HEK293 (cell line): ENCODE results near the gene DNASE2.

Source experiments
- CTCF ChIA-PET: fragments of 350-600 bp; formaldehyde crosslinking; extraction: SDS; loops from one replicate; lab custom pipeline; 2021; ENCODE audit warnings: antibody characterized with exemption; lab: Yijun Ruan, JAX
- POLR2A ChIA-PET: fragments of 300-600 bp; formaldehyde crosslinking; extraction: SDS; loops from one replicate; lab custom pipeline; 2020; ENCODE audit warnings: antibody characterized with exemption, inconsistent platforms; lab: Yijun Ruan, JAX
- H3K27ac ChIP-seq: fragments of 200-500 bp; sonication (Bioruptor generic); 2 replicates; pipeline ENCODE4 v1.5.1; 2014; ENCODE audit warnings: low read depth, low read length, control low read depth, inconsistent platforms; ENCODE audit errors: extremely low read depth
- H3K36me3 ChIP-seq, 2 experiments: fragments of 200-500 bp in 1 of 2; sonication (Bioruptor generic) in 1 of 2; 1 replicate in 1 of 2; 2 replicates in 1 of 2; pipeline ENCODE4 v1.5.1; 2014 to 2017; ENCODE audit warnings: inconsistent platforms in 2 of 2, low read length in 2 of 2; ENCODE audit not compliant: control insufficient read depth in 2 of 2, insufficient read depth in 1 of 2
- H3K4me1 ChIP-seq: fragments of 200-500 bp; sonication (Bioruptor generic); 2 replicates; pipeline ENCODE4 v1.5.1; 2014; ENCODE audit warnings: mild to moderate bottlenecking, low read length, inconsistent platforms; ENCODE audit not compliant: control insufficient read depth, insufficient read depth
- H3K4me3 ChIP-seq: 2 replicates; pipeline ENCODE4 v1.5.1; 2011; ENCODE audit warnings: low read depth, mild to moderate bottlenecking, control low read depth, low read length, moderate library complexity
- H3K9me3 ChIP-seq: fragments of 200-500 bp; sonication (Bioruptor generic); 2 replicates; pipeline ENCODE4 v1.5.1; 2014; ENCODE audit warnings: low read depth, low read length, inconsistent platforms; ENCODE audit not compliant: control insufficient read depth, insufficient read depth
- CTCF ChIP-seq: fragments of 450-650 bp; formaldehyde crosslinking; IDR thresholded peaks from 2 replicates; pipeline ENCODE4 v1.5.1; 2016; ENCODE audit warnings: missing biosample characterization, missing genetic modification characterization
- GLIS1 ChIP-seq: fragments of 450-650 bp; formaldehyde crosslinking; IDR thresholded peaks from 2 replicates; pipeline ENCODE4 v1.5.1; 2016; ENCODE audit warnings: missing biosample characterization, missing genetic modification characterization
- HOXA7 ChIP-seq: sonication (generic); formaldehyde crosslinking; IDR thresholded peaks from 2 replicates; pipeline ENCODE4 v1.8.1; 2022; ENCODE audit warnings: missing genetic modification reagents, borderline replicate concordance
- HOXC10 ChIP-seq: sonication (generic); formaldehyde crosslinking; IDR thresholded peaks from 2 replicates; pipeline ENCODE4 v1.8.1; 2023; ENCODE audit warnings: mild to moderate bottlenecking, missing genetic modification reagents
- IKZF3 ChIP-seq: fragments of 450-650 bp; IDR thresholded peaks from 2 replicates; pipeline ENCODE4 v1.5.0; 2018; ENCODE audit warnings: missing biosample characterization, mild to moderate bottlenecking, missing genetic modification characterization, moderate library complexity
- KLF9 ChIP-seq: fragments of 450-650 bp; formaldehyde crosslinking; IDR thresholded peaks from 2 replicates; pipeline ENCODE4 v1.5.1; 2016; ENCODE audit warnings: missing biosample characterization, missing genetic modification characterization, low read depth
- PRDM10 ChIP-seq: fragments of 450-650 bp; formaldehyde crosslinking; IDR thresholded peaks from 2 replicates; pipeline ENCODE4 v1.5.1; 2016; ENCODE audit warnings: missing biosample characterization, missing genetic modification characterization
- REPIN1 ChIP-seq: fragments of 450-650 bp; formaldehyde crosslinking; IDR thresholded peaks from 2 replicates; pipeline ENCODE4 v1.5.1; 2017; ENCODE audit warnings: missing biosample characterization, missing genetic modification characterization, low read depth
- SALL2 ChIP-seq: fragments of 450-650 bp; formaldehyde crosslinking; IDR thresholded peaks from 2 replicates; pipeline ENCODE4 v1.5.0; 2017; ENCODE audit warnings: missing biosample characterization, mild to moderate bottlenecking, missing genetic modification characterization, borderline replicate concordance
- SCRT2 ChIP-seq: fragments of 450-650 bp; formaldehyde crosslinking; IDR thresholded peaks from 2 replicates; pipeline ENCODE4 v1.5.1; 2016; ENCODE audit warnings: missing biosample characterization, missing genetic modification characterization
- YY2 ChIP-seq: fragments of 450-650 bp; formaldehyde crosslinking; IDR thresholded peaks from 2 replicates; pipeline ENCODE4 v1.5.1; 2016; ENCODE audit warnings: missing biosample characterization, missing genetic modification characterization
- ZBTB48 ChIP-seq: fragments of 450-650 bp; formaldehyde crosslinking; IDR thresholded peaks from 2 replicates; pipeline ENCODE4 v1.5.1; 2016; ENCODE audit warnings: missing biosample characterization, missing genetic modification characterization
- ZNF114 ChIP-seq: fragments of 450-650 bp; formaldehyde crosslinking; IDR thresholded peaks from 2 replicates; pipeline ENCODE4 v1.5.0; 2017; ENCODE audit warnings: missing biosample characterization, missing genetic modification characterization
- ZNF132 ChIP-seq: fragments of 450-650 bp; formaldehyde crosslinking; IDR thresholded peaks from 2 replicates; pipeline ENCODE4 v1.5.1; 2017; ENCODE audit warnings: missing biosample characterization, missing genetic modification characterization, borderline replicate concordance
- ZNF169 ChIP-seq: fragments of 450-650 bp; formaldehyde crosslinking; IDR thresholded peaks from 2 replicates; pipeline ENCODE4 v1.5.1; 2016; ENCODE audit warnings: missing biosample characterization, missing genetic modification characterization
- ZNF184 ChIP-seq: fragments of 450-650 bp; IDR thresholded peaks from 2 replicates; pipeline ENCODE4 v1.5.1; 2018; ENCODE audit warnings: missing biosample characterization, mild to moderate bottlenecking, missing genetic modification characterization
- ZNF202 ChIP-seq: fragments of 450-650 bp; formaldehyde crosslinking; IDR thresholded peaks from 2 replicates; pipeline ENCODE4 v1.5.1; 2016; ENCODE audit warnings: missing biosample characterization, missing genetic modification characterization, borderline replicate concordance
- ZNF423 ChIP-seq: fragments of 450-650 bp; formaldehyde crosslinking; IDR thresholded peaks from 2 replicates; pipeline ENCODE4 v1.5.1; 2016; ENCODE audit warnings: missing biosample characterization, missing genetic modification characterization
- ZNF639 ChIP-seq: fragments of 450-650 bp; formaldehyde crosslinking; IDR thresholded peaks from 2 replicates; pipeline ENCODE4 v1.5.1; 2016; ENCODE audit warnings: missing biosample characterization, missing genetic modification characterization
- ZNF792 ChIP-seq: fragments of 450-650 bp; formaldehyde crosslinking; IDR thresholded peaks from 2 replicates; pipeline ENCODE4 v1.5.1; 2016; ENCODE audit warnings: missing biosample characterization, missing genetic modification characterization
- ZSCAN30 ChIP-seq: fragments of 450-650 bp; IDR thresholded peaks from 2 replicates; pipeline ENCODE4 v1.5.1; 2018; ENCODE audit warnings: missing biosample characterization, mild to moderate bottlenecking, missing genetic modification characterization, moderate library complexity
- ZSCAN5A ChIP-seq: fragments of 450-650 bp; formaldehyde crosslinking; IDR thresholded peaks from 2 replicates; pipeline ENCODE4 v1.5.1; 2016; ENCODE audit warnings: missing biosample characterization, missing genetic modification characterization

The DNASE2 gene

GRCh38 chr19:12833738-12834565 lies 47.3 kb downstream of the DNASE2 start (continued):
- TF ChIP-seq GLIS1 (tag by site-specific recombination) (peak; percentile 78), ZBTB48 (peak; percentile 55; the same call in 1 of the 2 replicates), HOXC10 (no peak), CTCF (tag by site-specific recombination) (peak; percentile 57), SALL2 (tag by site-specific recombination) (no peak), SCRT2 (no peak), HOXA7 (CRISPR knock-in tag) (no peak), YY2 (tag by site-specific recombination) (peak; percentile 71), ZSCAN30 (tag by site-specific recombination) (0 out of 2 replicates have a peak, but pooled peaks have one; percentile 35), KLF9 (tag by site-specific recombination) (peak; percentile 78), ZNF184 (tag by site-specific recombination) (no peak), ZNF202 (tag by site-specific recombination) (no peak), ZNF169 (no peak), ZNF423 (tag by site-specific recombination) (no peak; the same call in 1 of the 2 replicates), PRDM10 (tag by site-specific recombination) (no peak), REPIN1 (no peak), ZSCAN5A (tag by site-specific recombination) (no peak), ZNF792 (no peak)

GRCh38 chr19:12833418-12833737 lies 47.9 kb downstream of the DNASE2 start:
- CTCF ChIA-PET = interaction anchor here (1.1 to 1.9 kb wide), 3 partner anchors 11 to 20 kb away, joined by 3 to 15 read pairs (median 3); no protein-coding TSS in a partner anchor
- Histone ChIP-seq H3K4me3 (no peak overlapping the region), H3K36me3 (no peaks in the 10 kb centered on the region), H3K9me3 (no peaks in the 10 kb centered on the region), H3K4me1 (0 out of 2 replicates have a peak, but pooled peaks cover 2% of the 10 kb centered on the region), H3K27ac (no peak overlapping the region)
- TF ChIP-seq ZNF114 (tag by site-specific recombination) = no peak
- TF ChIP-seq CTCF (tag by site-specific recombination) = no peak
- TF ChIP-seq ZSCAN30 (tag by site-specific recombination) = no peak
- no peak for TF ChIP-seq ZNF132
- no peak for TF ChIP-seq ZNF639 (tag by site-specific recombination)
- TF ChIP-seq IKZF3 = peak; percentile 30; the same call in 1 of the 2 replicates
- POLR2A ChIA-PET = interaction anchor here (1.4 kb wide), 1 partner anchor 48 kb away, joined by 3 read pairs; the partner anchor contains the start of gene DNASE2
